Panc1 (cell line): ENCODE measurements around the gene LRRN4CL.
A peak's percentile ranks its signal among the peaks of the same experiment; 100 is the strongest.

Source experiments
- POLR2AphosphoS5 ChIP-seq: IDR thresholded peaks from 2 replicates; pipeline ENCODE4 v1.6.1; 2012; ENCODE audit warnings: mild to moderate bottlenecking, low read depth, low read length, moderate library complexity
- SIN3A ChIP-seq: IDR thresholded peaks from 2 replicates; pipeline ENCODE4 v1.6.1; 2012; ENCODE audit warnings: low read depth, mild to moderate bottlenecking, low read length, moderate library complexity, borderline replicate concordance; ENCODE audit not compliant: insufficient read depth

DNA sequence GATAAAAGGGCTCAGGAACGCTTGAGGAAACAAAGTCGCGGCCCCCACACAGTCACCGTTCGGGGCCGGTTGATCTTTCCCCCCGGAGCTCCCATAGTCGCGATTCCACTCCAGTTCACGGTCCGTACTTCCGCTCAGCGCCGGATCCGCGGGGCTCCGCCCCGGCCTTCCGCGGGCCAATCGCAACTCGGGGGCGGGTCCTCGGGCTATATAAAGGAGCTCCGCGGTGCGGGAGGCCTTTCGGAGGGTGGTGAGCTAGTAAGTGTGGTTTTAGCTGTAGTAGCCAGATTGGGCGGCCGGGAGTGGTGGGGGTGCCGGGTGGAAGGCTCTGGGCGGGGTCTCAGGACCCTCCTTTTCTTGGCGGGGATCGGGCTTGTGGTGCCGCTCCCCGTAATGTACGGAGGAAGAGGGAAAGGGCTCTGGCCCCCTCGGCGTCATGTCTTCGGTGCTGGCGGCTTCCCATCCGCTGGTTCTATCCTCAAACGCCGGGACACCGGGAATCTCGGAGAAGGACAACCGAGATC is 24.2 kb downstream of the LRRN4CL start, which contains the start of the genes C11orf98 and CSKMT:
- TF ChIP-seq SIN3A (peak; percentile 93; the same call in 1 of the 2 replicates), POLR2AphosphoS5 (peak; percentile 100)
